Sigmoid colon (tissue), 3 donors: ENCODE measurements around the gene DNAJA3.

ENCODE experiments used
- CTCF ChIP-seq, 4 experiments: fragments of 450-650 bp in 3 of 4; fragments of 200-600 bp in 1 of 4; IDR thresholded peaks; one replicate each; pipeline ENCODE4 v1.5.1; 2016 to 2019; ENCODE audit warnings: antibody characterized with exemption in 4 of 4, mild to moderate bottlenecking in 3 of 4, moderate library complexity in 2 of 4
- POLR2A ChIP-seq, 2 donors: fragments of 450-650 bp; IDR thresholded peaks; one replicate each; pipeline ENCODE4 v1.6.1; 2016; ENCODE audit warnings: antibody characterized with exemption in 2 of 2, mild to moderate bottlenecking in 2 of 2, moderate library complexity in 2 of 2

GRCh38 chr16:4385789-4386450, 39.7 kb upstream of the DNAJA3 start:
- TF ChIP-seq CTCF (IDR thresholded peaks at IDR 0.05) (no peak), POLR2A (IDR thresholded peaks at IDR 0.05) (no peak)
